ENCODE data around the gene COL25A1.

DNA sequence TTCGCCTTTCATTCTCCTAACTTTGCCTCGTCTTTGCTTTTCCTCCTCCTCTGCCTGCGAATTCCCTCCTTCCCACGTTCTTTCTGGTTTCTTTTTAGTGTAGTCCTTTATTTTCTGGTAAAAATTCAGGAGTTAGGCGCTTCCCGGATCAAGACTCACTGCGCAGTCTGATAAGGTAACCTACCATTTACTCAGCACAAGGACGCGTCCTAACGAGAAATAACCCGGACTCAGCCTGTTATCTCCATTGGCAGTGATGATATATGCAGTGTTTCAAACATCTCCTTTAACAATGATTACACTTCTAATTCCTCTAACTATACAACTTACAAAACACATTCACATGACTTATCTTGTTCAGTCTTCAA, 539.2 kb downstream of the COL25A1 start:
- TF ChIP-seq, protein P1, sequence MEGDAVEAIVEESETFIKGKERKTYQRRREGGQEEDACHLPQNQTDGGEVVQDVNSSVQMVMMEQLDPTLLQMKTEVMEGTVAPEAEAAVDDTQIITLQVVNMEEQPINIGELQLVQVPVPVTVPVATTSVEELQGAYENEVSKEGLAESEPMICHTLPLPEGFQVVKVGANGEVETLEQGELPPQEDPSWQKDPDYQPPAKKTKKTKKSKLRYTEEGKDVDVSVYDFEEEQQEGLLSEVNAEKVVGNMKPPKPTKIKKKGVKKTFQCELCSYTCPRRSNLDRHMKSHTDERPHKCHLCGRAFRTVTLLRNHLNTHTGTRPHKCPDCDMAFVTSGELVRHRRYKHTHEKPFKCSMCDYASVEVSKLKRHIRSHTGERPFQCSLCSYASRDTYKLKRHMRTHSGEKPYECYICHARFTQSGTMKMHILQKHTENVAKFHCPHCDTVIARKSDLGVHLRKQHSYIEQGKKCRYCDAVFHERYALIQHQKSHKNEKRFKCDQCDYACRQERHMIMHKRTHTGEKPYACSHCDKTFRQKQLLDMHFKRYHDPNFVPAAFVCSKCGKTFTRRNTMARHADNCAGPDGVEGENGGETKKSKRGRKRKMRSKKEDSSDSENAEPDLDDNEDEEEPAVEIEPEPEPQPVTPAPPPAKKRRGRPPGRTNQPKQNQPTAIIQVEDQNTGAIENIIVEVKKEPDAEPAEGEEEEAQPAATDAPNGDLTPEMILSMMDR (IDR thresholded peaks at IDR 0.05): no peak
- TF ChIP-seq POLR2A (IDR thresholded peaks at IDR 0.05): no peak

Data from upper lobe of left lung (tissue), 4 donors.